Stimulated activated naive CD8-positive, alpha-beta T cell treated with anti-CD3 and anti-CD28 coated beads, Interleukin-15, Interleukin-2, amounts not matched to agents 100 ng/mL and 50 ng/mL, for 24 hours (primary cell): ENCODE results near the gene INPP5A.
"Not testable (repeated sequence)": the region's sequence is repeated elsewhere in the genome, so short reads cannot be mapped to it uniquely, and the experiment has no call there.

Experiments used
- H3K27ac Mint-ChIP-seq: one replicate; pipeline ENCODE4 v1.8.0; 2021; ENCODE audit warnings: mild to moderate bottlenecking, mixed read lengths
- H3K27me3 Mint-ChIP-seq: one replicate; pipeline ENCODE4 v1.8.0; 2021; ENCODE audit warnings: mixed read lengths
- H3K36me3 Mint-ChIP-seq: one replicate; pipeline ENCODE4 v1.8.0; 2021; ENCODE audit warnings: low read depth, mixed read lengths
- H3K4me1 Mint-ChIP-seq: one replicate; pipeline ENCODE4 v1.8.0; 2021; ENCODE audit warnings: low read depth, mixed read lengths
- H3K4me3 Mint-ChIP-seq: one replicate; pipeline ENCODE4 v1.8.0; 2021; ENCODE audit warnings: mild to moderate bottlenecking, mixed read lengths
- H3K9me3 Mint-ChIP-seq: one replicate; pipeline ENCODE4 v1.8.0; 2021; ENCODE audit warnings: mixed read lengths

The INPP5A gene

GRCh38 chr10:132670546-132671227, 133.1 kb downstream of the INPP5A start:
- H3K27ac Mint-ChIP-seq = no peak overlapping the region

GRCh38 chr10:132671228-132672154, 133.9 kb downstream of the INPP5A start:
- Mint-ChIP-seq H3K4me1 (peaks cover 3% of the 10 kb centered on the region), H3K27me3 (no peaks in the 10 kb centered on the region), H3K4me3 (no peak overlapping the region), H3K9me3 (no peaks in the 10 kb centered on the region), H3K27ac (no peak overlapping the region), H3K36me3 (no peaks in the 10 kb centered on the region)

More at GRCh38 chr10:132670546-132671227, 133.1 kb downstream of the INPP5A start:
- Mint-ChIP-seq H3K9me3 (no peaks in the 10 kb centered on the region), H3K27me3 (no peaks in the 10 kb centered on the region), H3K4me1 (peaks cover 11% of the 10 kb centered on the region), H3K36me3 (no peaks in the 10 kb centered on the region), H3K4me3 (no peak overlapping the region)

GRCh38 chr10:132673746-132674145, 136.2 kb downstream of the INPP5A start:
- not testable (repeated sequence) for H3K27me3 Mint-ChIP-seq, H3K27ac Mint-ChIP-seq

GRCh38 chr10:132674311-132674710, 136.7 kb downstream of the INPP5A start:
- no peaks in the 10 kb centered on the region for H3K36me3 Mint-ChIP-seq
- no peaks in the 10 kb centered on the region for H3K27me3 Mint-ChIP-seq
- no peak overlapping the region for H3K27ac Mint-ChIP-seq
- H3K4me3 Mint-ChIP-seq = no peak overlapping the region
- H3K9me3 Mint-ChIP-seq = no peaks in the 10 kb centered on the region
- H3K4me1 Mint-ChIP-seq = no peaks in the 10 kb centered on the region

More at GRCh38 chr10:132673746-132674145, 136.2 kb downstream of the INPP5A start:
- H3K4me1 Mint-ChIP-seq, H3K4me3 Mint-ChIP-seq, H3K36me3 Mint-ChIP-seq, H3K9me3 Mint-ChIP-seq: not testable (repeated sequence)

- Mint-ChIP-seq H3K27me3 (no peaks in the 10 kb centered on the region), H3K4me1 (no peaks in the 10 kb centered on the region), H3K27ac (no peak overlapping the region), H3K4me3 (no peak overlapping the region), H3K9me3 (no peaks in the 10 kb centered on the region), H3K36me3 (no peaks in the 10 kb centered on the region)
Measured at GRCh38 chr10:132675031-132675740, 137.6 kb downstream of the INPP5A start.

- peaks cover 3% of the 10 kb centered on the region for H3K4me1 Mint-ChIP-seq
- no peaks in the 10 kb centered on the region for H3K9me3 Mint-ChIP-seq
- H3K27ac Mint-ChIP-seq = no peak overlapping the region
- no peaks in the 10 kb centered on the region for H3K36me3 Mint-ChIP-seq
- no peak overlapping the region for H3K4me3 Mint-ChIP-seq
- no peaks in the 10 kb centered on the region for H3K27me3 Mint-ChIP-seq
Measured at GRCh38 chr10:132676193-132676891, 138.8 kb downstream of the INPP5A start.

- Mint-ChIP-seq H3K9me3 (no peaks in the 10 kb centered on the region), H3K4me3 (no peak overlapping the region), H3K27ac (no peak overlapping the region), H3K4me1 (peaks cover 7% of the 10 kb centered on the region), H3K36me3 (no peaks in the 10 kb centered on the region), H3K27me3 (no peaks in the 10 kb centered on the region)
Measured at GRCh38 chr10:132677096-132677472, 139.5 kb downstream of the INPP5A start.

GRCh38 chr10:132677473-132678227, 140.1 kb downstream of the INPP5A start:
- Mint-ChIP-seq H3K36me3 (no peaks in the 10 kb centered on the region), H3K9me3 (no peaks in the 10 kb centered on the region), H3K27ac (no peak overlapping the region), H3K4me3 (no peak overlapping the region), H3K27me3 (no peaks in the 10 kb centered on the region), H3K4me1 (peaks cover 7% of the 10 kb centered on the region)

GRCh38 chr10:132678436-132679216, 141.0 kb downstream of the INPP5A start:
- no peaks in the 10 kb centered on the region for H3K36me3 Mint-ChIP-seq
- no peak overlapping the region for H3K4me3 Mint-ChIP-seq
- no peaks in the 10 kb centered on the region for H3K27me3 Mint-ChIP-seq
- H3K27ac Mint-ChIP-seq = no peak overlapping the region
- peaks cover 11% of the 10 kb centered on the region for H3K4me1 Mint-ChIP-seq
- H3K9me3 Mint-ChIP-seq = no peaks in the 10 kb centered on the region

- Mint-ChIP-seq H3K27me3 (no peaks in the 10 kb centered on the region), H3K9me3 (no peaks in the 10 kb centered on the region), H3K36me3 (no peaks in the 10 kb centered on the region), H3K4me1 (peaks cover 15% of the 10 kb centered on the region), H3K27ac (no peak overlapping the region), H3K4me3 (no peak overlapping the region)
Measured at GRCh38 chr10:132679217-132679595, 141.6 kb downstream of the INPP5A start.

- Mint-ChIP-seq H3K9me3 (no peaks in the 10 kb centered on the region), H3K4me3 (no peak overlapping the region), H3K4me1 (peaks cover 19% of the 10 kb centered on the region), H3K27me3 (no peaks in the 10 kb centered on the region), H3K36me3 (no peaks in the 10 kb centered on the region), H3K27ac (no peak overlapping the region)
Measured at GRCh38 chr10:132679640-132680039, 142.1 kb downstream of the INPP5A start.

- not testable (repeated sequence) for H3K27ac Mint-ChIP-seq, H3K9me3 Mint-ChIP-seq, H3K27me3 Mint-ChIP-seq, H3K4me3 Mint-ChIP-seq, H3K36me3 Mint-ChIP-seq
- peaks cover 30% of the 10 kb centered on the region for H3K4me1 Mint-ChIP-seq
Measured at GRCh38 chr10:132680741-132681140, 143.2 kb downstream of the INPP5A start.

GRCh38 chr10:132681858-132682755, 144.5 kb downstream of the INPP5A start:
- H3K36me3 Mint-ChIP-seq = no peaks in the 10 kb centered on the region
- H3K4me3 Mint-ChIP-seq = no peak overlapping the region
- no peaks in the 10 kb centered on the region for H3K9me3 Mint-ChIP-seq
- no peaks in the 10 kb centered on the region for H3K27me3 Mint-ChIP-seq
- H3K4me1 Mint-ChIP-seq = peaks cover 31% of the 10 kb centered on the region
- no peak overlapping the region for H3K27ac Mint-ChIP-seq
